Loucy (cell line): Measurements from ENCODE around the gene STK35.

Experiments used
- H2AFZ ChIP-seq: fragments of 200-600 bp; sonication (generic); 2 replicates; pipeline ENCODE4 v1.6.0; 2016; ENCODE audit warnings: antibody characterized with exemption, mild to moderate bottlenecking, low read length, moderate library complexity
- H3F3A ChIP-seq: fragments of 200-600 bp; 2 replicates; pipeline ENCODE4 v1.6.0; 2016; ENCODE audit warnings: antibody characterized with exemption, low read depth, mild to moderate bottlenecking
- H3K27me3 ChIP-seq: fragments of 200-600 bp; sonication (generic); 2 replicates; pipeline ENCODE4 v1.6.1; 2014; ENCODE audit warnings: low read length, mild to moderate bottlenecking; ENCODE audit not compliant: insufficient read depth, poor library complexity, severe bottlenecking
- H3K36me3 ChIP-seq: fragments of 200-600 bp; sonication (generic); 2 replicates; pipeline ENCODE4 v1.6.1; 2016; ENCODE audit warnings: low read length; ENCODE audit not compliant: insufficient read depth
- H3K4me1 ChIP-seq: fragments of 200-600 bp; sonication (generic); 2 replicates; pipeline ENCODE4 v1.5.1; 2014; ENCODE audit warnings: low read length, mild to moderate bottlenecking; ENCODE audit not compliant: insufficient read depth, poor library complexity, severe bottlenecking
- H3K4me2 ChIP-seq: fragments of 200-600 bp; sonication (generic); 2 replicates; pipeline ENCODE4 v1.6.0; 2014; ENCODE audit warnings: antibody characterized with exemption, low read length, low read depth, mild to moderate bottlenecking; ENCODE audit not compliant: poor library complexity, severe bottlenecking
- H3K4me3 ChIP-seq: fragments of 200-600 bp; sonication (generic); 2 replicates; pipeline ENCODE4 v1.5.1; 2014; ENCODE audit warnings: low read length, mild to moderate bottlenecking, mixed read lengths; ENCODE audit not compliant: poor library complexity, severe bottlenecking
- H3K79me2 ChIP-seq: fragments of 200-600 bp; sonication (generic); 2 replicates; pipeline ENCODE4 v1.6.1; 2014; ENCODE audit warnings: low read length; ENCODE audit not compliant: insufficient read depth
- H3K9ac ChIP-seq: fragments of 200-600 bp; sonication (generic); 2 replicates; pipeline ENCODE4 v1.6.0; 2014; ENCODE audit warnings: mild to moderate bottlenecking, low read depth, low read length, moderate library complexity; ENCODE audit not compliant: poor library complexity, severe bottlenecking
- H3K9me2 ChIP-seq: fragments of 200-600 bp; sonication (generic); replicated peaks from 2 replicates; pipeline ENCODE4 v1.6.1; 2016; ENCODE audit warnings: low read depth, low read length, mixed read lengths
- H3K9me3 ChIP-seq: fragments of 200-600 bp; sonication (generic); 2 replicates; pipeline ENCODE4 v1.6.1; 2014; ENCODE audit warnings: mild to moderate bottlenecking, antibody characterized with exemption, low read length, low read depth; ENCODE audit not compliant: insufficient read depth
- H4K20me1 ChIP-seq: fragments of 200-600 bp; sonication (generic); 2 replicates; pipeline ENCODE4 v1.6.0; 2014; ENCODE audit warnings: antibody characterized with exemption, low read length, mild to moderate bottlenecking; ENCODE audit not compliant: insufficient read depth, poor library complexity, severe bottlenecking
- CTCF ChIP-seq: fragments of 200-600 bp; sonication (generic); conservative IDR thresholded peaks from 2 replicates; pipeline ENCODE4 v1.5.1; 2014; ENCODE audit warnings: mild to moderate bottlenecking, antibody characterized with exemption, low read length
- EZH2phosphoT487 ChIP-seq: fragments of 200-600 bp; IDR thresholded peaks from 2 replicates; pipeline ENCODE4 v1.6.1; 2018; ENCODE audit warnings: antibody characterized with exemption, mild to moderate bottlenecking, moderate library complexity, borderline replicate concordance

STK35 gene

GRCh38 chr20:2053615-2054014, 48.0 kb upstream of the STK35 start:
- H4K20me1 ChIP-seq: no peaks in the 10 kb centered on the region
- peaks cover 4% of the 10 kb centered on the region for H3K27me3 ChIP-seq
- H3K4me2 ChIP-seq: no peak overlapping the region
- H3K4me1 ChIP-seq: no peaks in the 10 kb centered on the region
- no peaks in the 10 kb centered on the region for H3F3A ChIP-seq
- no peak overlapping the region for H2AFZ ChIP-seq
- TF ChIP-seq EZH2phosphoT487 (no peak), CTCF (no peak)
- no peak overlapping the region for H3K9ac ChIP-seq
- H3K79me2 ChIP-seq: no peaks in the 10 kb centered on the region
- no peaks in the 10 kb centered on the region for H3K9me3 ChIP-seq
- H3K9me2 ChIP-seq: no peaks in the 10 kb centered on the region
- no peaks in the 10 kb centered on the region for H3K36me3 ChIP-seq
- no peak overlapping the region for H3K4me3 ChIP-seq

- no peak for TF ChIP-seq EZH2phosphoT487
- no peak for TF ChIP-seq CTCF
- H3K27me3 ChIP-seq: no peaks in the 10 kb centered on the region
- H3K79me2 ChIP-seq: no peaks in the 10 kb centered on the region
- no peaks in the 10 kb centered on the region for H3K4me1 ChIP-seq
- no peaks in the 10 kb centered on the region for H3K9me3 ChIP-seq
- no peak overlapping the region for H3K9ac ChIP-seq
- H3K4me3 ChIP-seq: no peak overlapping the region
- H3K36me3 ChIP-seq: no peaks in the 10 kb centered on the region
- H3K9me2 ChIP-seq: no peaks in the 10 kb centered on the region
- H4K20me1 ChIP-seq: no peaks in the 10 kb centered on the region
- H3K4me2 ChIP-seq: no peak overlapping the region
- no peaks in the 10 kb centered on the region for H3F3A ChIP-seq
- no peak overlapping the region for H2AFZ ChIP-seq
These were observed 46.7 kb upstream of the STK35 start for GRCh38 chr20:2054911-2055310.

- no peak overlapping the region for H3K9ac ChIP-seq
- no peak for TF ChIP-seq CTCF
- TF ChIP-seq EZH2phosphoT487: no peak
- no peak overlapping the region for H3K4me3 ChIP-seq
- no peaks in the 10 kb centered on the region for H3K79me2 ChIP-seq
- H2AFZ ChIP-seq: no peak overlapping the region
- H4K20me1 ChIP-seq: no peaks in the 10 kb centered on the region
- H3F3A ChIP-seq: no peaks in the 10 kb centered on the region
- H3K4me2 ChIP-seq: no peak overlapping the region
- H3K4me1 ChIP-seq: no peaks in the 10 kb centered on the region
- no peaks in the 10 kb centered on the region for H3K9me3 ChIP-seq
- no peaks in the 10 kb centered on the region for H3K9me2 ChIP-seq
- no peaks in the 10 kb centered on the region for H3K36me3 ChIP-seq
- no peaks in the 10 kb centered on the region for H3K27me3 ChIP-seq
These were observed 42.2 kb upstream of the STK35 start for GRCh38 chr20:2059411-2059810.
